ENCODE measurements around the gene PDE4D. TPM values are rescaled to one million over a fixed set of nuclear protein-coding genes. Genes with fewer than 3 reads are reported as not detected.

PDE4D gene
- total RNA-seq, 1 donor from 2014 or later, result 2.3 TPM

GRCh38 chr5:59471463-59471862, 422.1 kb downstream of the PDE4D start:
- Mint-ChIP-seq H3K9me3 (no peaks in the 10 kb centered on the region), H3K27me3 (ENCODE audit: insufficient read depth, low read depth) (no peaks in the 10 kb centered on the region), H3K4me1 (peaks cover 2% of the 10 kb centered on the region), H3K4me3 (no peak overlapping the region), H3K27ac (no peak overlapping the region), H3K36me3 (no peaks in the 10 kb centered on the region)
- Histone ChIP-seq H3F3A (ENCODE audit: low read depth) (no peaks in the 10 kb centered on the region), H3K4me1 (peaks cover 2% of the 10 kb centered on the region), H3K27ac (no peak overlapping the region), H3K79me2 (ENCODE audit: low read depth) (no peaks in the 10 kb centered on the region), H3K4me2 (no peak overlapping the region), H2AFZ (replicated peaks) (no peak overlapping the region), H3K9me3 (ENCODE audit: low read depth) (no peaks in the 10 kb centered on the region), H3K9ac (no peak overlapping the region), H4K20me1 (ENCODE audit: low read depth) (no peaks in the 10 kb centered on the region), H3K36me3 (no peaks in the 10 kb centered on the region), H3K4me3 (no peak overlapping the region), H3K27me3 (no peaks in the 10 kb centered on the region)
- no peak for TF ChIP-seq CTCF (IDR thresholded peaks at IDR 0.05)
- no peak for TF ChIP-seq EZH2 (IDR thresholded peaks at IDR 0.05)
- no peak for TF ChIP-seq EZH2phosphoT487 (IDR thresholded peaks at IDR 0.05)
- DNase-seq (ENCODE audit: low spot score), result no peak

GRCh38 chr5:59467969-59468368, 425.6 kb downstream of the PDE4D start:
- Mint-ChIP-seq H3K36me3 (no peaks in the 10 kb centered on the region), H3K27me3 (ENCODE audit: insufficient read depth, low read depth) (no peaks in the 10 kb centered on the region), H3K27ac (no peak overlapping the region), H3K4me3 (no peak overlapping the region), H3K4me1 (peaks cover 9% of the 10 kb centered on the region), H3K9me3 (peaks cover 2% of the 10 kb centered on the region)
- no peak for TF ChIP-seq CTCF (IDR thresholded peaks at IDR 0.05)
- TF ChIP-seq EZH2phosphoT487 (IDR thresholded peaks at IDR 0.05), result no peak
- TF ChIP-seq EZH2 (IDR thresholded peaks at IDR 0.05), result no peak
- no peak overlapping the region for H3K4me2 ChIP-seq
- no peaks in the 10 kb centered on the region for H3K27me3 ChIP-seq
- H3K27ac ChIP-seq, result no peak overlapping the region
- no peak for DNase-seq (ENCODE audit: low spot score)
- no peaks in the 10 kb centered on the region for H3F3A ChIP-seq (ENCODE audit: low read depth)
- peaks cover 6% of the 10 kb centered on the region for H3K4me1 ChIP-seq
- no peaks in the 10 kb centered on the region for H4K20me1 ChIP-seq (ENCODE audit: low read depth)
- no peaks in the 10 kb centered on the region for H3K9me3 ChIP-seq (ENCODE audit: low read depth)
- no peak overlapping the region for H3K9ac ChIP-seq
- H3K4me3 ChIP-seq, result no peak overlapping the region
- H2AFZ ChIP-seq (replicated peaks), result no peak overlapping the region
- no peaks in the 10 kb centered on the region for H3K79me2 ChIP-seq (ENCODE audit: low read depth)
- H3K36me3 ChIP-seq, result no peaks in the 10 kb centered on the region

- no peak overlapping the region for H3K4me3 ChIP-seq
- peaks cover 9% of the 10 kb centered on the region for H3K4me1 Mint-ChIP-seq
- no peak overlapping the region for H3K9ac ChIP-seq
- no peaks in the 10 kb centered on the region for H3K27me3 ChIP-seq
- no peak overlapping the region for H3K4me2 ChIP-seq
- no peaks in the 10 kb centered on the region for H3K27me3 Mint-ChIP-seq (ENCODE audit: insufficient read depth, low read depth)
- H3K36me3 ChIP-seq, result no peaks in the 10 kb centered on the region
- no peaks in the 10 kb centered on the region for H3K9me3 ChIP-seq (ENCODE audit: low read depth)
- peak overlapping the region; percentile 37 for H2AFZ ChIP-seq (replicated peaks)
- H3K36me3 Mint-ChIP-seq, result no peaks in the 10 kb centered on the region
- H3K9me3 Mint-ChIP-seq, result peaks cover 2% of the 10 kb centered on the region
- no peak for DNase-seq (ENCODE audit: low spot score)
- no peak overlapping the region for H3K27ac Mint-ChIP-seq
- H3K79me2 ChIP-seq (ENCODE audit: low read depth), result no peaks in the 10 kb centered on the region
- H3K27ac ChIP-seq, result no peak overlapping the region
- no peaks in the 10 kb centered on the region for H4K20me1 ChIP-seq (ENCODE audit: low read depth)
- no peak for TF ChIP-seq EZH2 (IDR thresholded peaks at IDR 0.05)
- TF ChIP-seq EZH2phosphoT487 (IDR thresholded peaks at IDR 0.05), result no peak
- no peak for TF ChIP-seq CTCF (IDR thresholded peaks at IDR 0.05)
- H3F3A ChIP-seq (ENCODE audit: low read depth), result no peaks in the 10 kb centered on the region
- peaks cover 6% of the 10 kb centered on the region for H3K4me1 ChIP-seq
- H3K4me3 Mint-ChIP-seq, result no peak overlapping the region
Observed at GRCh38 chr5:59466271-59466670, 427.3 kb downstream of the PDE4D start.

All from neural progenitor cell (in vitro differentiated cells).